Left colon (tissue), 2 donors: ENCODE data around the gene SYDE2. TPM values are rescaled to one million over a fixed set of nuclear protein-coding genes. Genes with fewer than 3 reads are reported as not detected.
"Not testable (repeated sequence)": the region's sequence is repeated elsewhere in the genome, so short reads cannot be mapped to it uniquely, and the experiment has no call there.

Experiments used
- ATAC-seq: fragments of 200-7000 bp; cut with Tn5 transposase; one replicate; pipeline ENCODE4 v1.9.1; 2020; ENCODE audit warnings: mild to moderate bottlenecking, moderate library complexity
- DNase-seq, 2 donors: peaks; one replicate each; pipeline ENCODE4 v3.0.0-alpha.2; 2020
- intact Hi-C, 2 donors: fragments of 100-400 bp; cut with DNase I in 1 of 2; cut with micrococcal nuclease in 1 of 2; formaldehyde crosslinking; loops; one replicate each; pipeline versions ENCODE4 v1.11.2 to v1.14.0; 2022; cut with DNase I, micrococcal nuclease
- total RNA-seq, 2 donors: library from RNA; stranded (reverse); fragmentation: NEBNext Ultra II Directional; extraction: Animal tissue kit (Norgen Biotek cat#: 25700); gene quantifications; one replicate each; pipeline ENCODE4 v1.2.1, GENCODE V29; 2021
- donor health status: DM: no; HTN: no; CAD: no.
- donor health status: DM: yes; HTN: yes; CAD: no.

The SYDE2 gene
- total RNA-seq, 2 donors from 2014 or later, result 7.2 to 10.9 TPM

- DNase-seq, intact Hi-C loops, ATAC-seq: not testable (repeated sequence)
These were observed 62.4 kb downstream of the SYDE2 start for GRCh38 chr1:85138439-85138838.

- DNase-seq (peak; percentile 83 to 86), ATAC-seq (peak; percentile 91)
- intact Hi-C loops, result no loop called here
These were observed 63.2 kb downstream of the SYDE2 start for GRCh38 chr1:85137660-85138059.

GRCh38 chr1:85135392-85135798 lies 65.4 kb downstream of the SYDE2 start:
- no peak for DNase-seq
- peak; percentile 86 for ATAC-seq
- intact Hi-C loops, result no loop called here

- DNase-seq (no peak), ATAC-seq (peak; percentile 45)
- intact Hi-C loops, result no loop called here
These were observed 66.0 kb downstream of the SYDE2 start for GRCh38 chr1:85134583-85135391.

GRCh38 chr1:85133565-85134159 lies 67.2 kb downstream of the SYDE2 start:
- ATAC-seq, result no peak
- no peak for DNase-seq
- intact Hi-C loops, result no loop called here

GRCh38 chr1:85132078-85132720 lies 68.6 kb downstream of the SYDE2 start:
- intact Hi-C loops, result no loop called here
- DNase-seq (no peak), ATAC-seq (no peak)

GRCh38 chr1:85128316-85128715 lies 72.5 kb downstream of the SYDE2 start:
- no peak for DNase-seq
- no peak for ATAC-seq
- intact Hi-C loops, result no loop called here

GRCh38 chr1:85125891-85126290 lies 74.9 kb downstream of the SYDE2 start:
- ATAC-seq, result no peak
- DNase-seq, result no peak
- intact Hi-C loops, result no loop called here

GRCh38 chr1:85124091-85124490 lies 76.7 kb downstream of the SYDE2 start:
- no peak for DNase-seq
- intact Hi-C loops, result no loop called here
- no peak for ATAC-seq

- intact Hi-C loops, result no loop called here
- ATAC-seq, result no peak
- DNase-seq, result no peak
These were observed 78.6 kb downstream of the SYDE2 start for GRCh38 chr1:85122169-85122568.

- DNase-seq (no peak), ATAC-seq (no peak)
- intact Hi-C loops, result no loop called here
These were observed 79.1 kb downstream of the SYDE2 start for GRCh38 chr1:85121744-85122143.

GRCh38 chr1:85118751-85119150 lies 82.1 kb downstream of the SYDE2 start:
- intact Hi-C loops, result no loop called here
- no peak for ATAC-seq
- no peak for DNase-seq

GRCh38 chr1:85116856-85117255 lies 84.0 kb downstream of the SYDE2 start:
- intact Hi-C loops, result no loop called here
- no peak for DNase-seq
- peak; percentile 94 for ATAC-seq

- intact Hi-C loops, result no loop called here
- DNase-seq, result no peak
- ATAC-seq, result peak; percentile 90
These were observed 84.9 kb downstream of the SYDE2 start for GRCh38 chr1:85115933-85116332.

GRCh38 chr1:85111695-85112094 lies 89.1 kb downstream of the SYDE2 start:
- intact Hi-C loops, result no loop called here
- ATAC-seq (peak; percentile 46), DNase-seq (no peak)

GRCh38 chr1:85109475-85109874 lies 91.3 kb downstream of the SYDE2 start:
- ATAC-seq (peak; percentile 98), DNase-seq (peak; percentile 33 to 53)
- intact Hi-C loops, result loop anchor here in 1 of 2 donors (2.0 kb wide), 1 partner anchor 143 kb away; no protein-coding TSS in a partner anchor
